MCF 10A (cell line): ENCODE results near the gene ADGRD1. TPM values are rescaled to one million over a fixed set of nuclear protein-coding genes. Genes with fewer than 3 reads are reported as not detected.

Experiments used
- BruUV-seq: library from RNA; stranded (reverse); fragments of 400-500 nt; replicated peaks from 2 replicates; lab custom pipeline; 2021; lab: Mats Ljungman, UMichigan
- CTCF ChIA-PET: fragments of 300-600 bp; sonication (Branson Sonifier 250); formaldehyde crosslinking; extraction: SDS; loops from one replicate; lab custom pipeline; 2021; ENCODE audit warnings: antibody characterized with exemption, inconsistent platforms; lab: Yijun Ruan, JAX
- POLR2A ChIA-PET: fragments of 300-600, 350-650 bp; sonication (Branson Sonifier 250); formaldehyde crosslinking; extraction: SDS; loops from one replicate; lab custom pipeline; 2020; ENCODE audit warnings: antibody characterized with exemption, inconsistent platforms; lab: Yijun Ruan, JAX
- DNase-seq: peaks from one replicate; pipeline ENCODE4 v3.0.0-alpha.2; 2018; ENCODE audit not compliant: unreplicated experiment
- H3K27ac Mint-ChIP-seq: one replicate; pipeline ENCODE4 v1.8.0; 2022; ENCODE audit warnings: mild to moderate bottlenecking, low read depth, mixed read lengths; ENCODE audit not compliant: unreplicated experiment
- H3K27me3 Mint-ChIP-seq: one replicate; pipeline ENCODE4 v1.8.0; 2022; ENCODE audit warnings: mixed read lengths; ENCODE audit not compliant: insufficient read depth, unreplicated experiment
- H3K36me3 Mint-ChIP-seq: one replicate; pipeline ENCODE4 v1.8.0; 2022; ENCODE audit warnings: mild to moderate bottlenecking, moderate library complexity, mixed read lengths; ENCODE audit not compliant: insufficient read depth, unreplicated experiment
- H3K4me1 Mint-ChIP-seq: one replicate; pipeline ENCODE4 v1.8.0; 2022; ENCODE audit warnings: mixed read lengths; ENCODE audit not compliant: insufficient read depth, unreplicated experiment
- H3K4me3 Mint-ChIP-seq: one replicate; pipeline ENCODE4 v1.8.0; 2022; ENCODE audit warnings: mild to moderate bottlenecking, moderate library complexity, mixed read lengths; ENCODE audit not compliant: unreplicated experiment
- H3K9me3 Mint-ChIP-seq: one replicate; pipeline ENCODE4 v1.8.0; 2022; ENCODE audit warnings: mixed read lengths; ENCODE audit not compliant: unreplicated experiment
- CTCF ChIP-seq: fragments of 200-600 bp; IDR thresholded peaks from one replicate; pipeline ENCODE4 v1.8.0; 2022; ENCODE audit warnings: antibody characterized with exemption, mild to moderate bottlenecking; ENCODE audit not compliant: unreplicated experiment
- intact Hi-C: fragments of 100-400 bp; cut with micrococcal nuclease; formaldehyde crosslinking; loops from 2 replicates; pipeline ENCODE4 v1.14.1; 2022
- total RNA-seq: library from RNA; stranded (reverse); gene quantifications from 2 replicates; pipeline ENCODE4 v1.2.3, GENCODE V29; 2022

ADGRD1 gene
- total RNA-seq, 1 experiment from 2014 or later: 0.68 TPM

DNA sequence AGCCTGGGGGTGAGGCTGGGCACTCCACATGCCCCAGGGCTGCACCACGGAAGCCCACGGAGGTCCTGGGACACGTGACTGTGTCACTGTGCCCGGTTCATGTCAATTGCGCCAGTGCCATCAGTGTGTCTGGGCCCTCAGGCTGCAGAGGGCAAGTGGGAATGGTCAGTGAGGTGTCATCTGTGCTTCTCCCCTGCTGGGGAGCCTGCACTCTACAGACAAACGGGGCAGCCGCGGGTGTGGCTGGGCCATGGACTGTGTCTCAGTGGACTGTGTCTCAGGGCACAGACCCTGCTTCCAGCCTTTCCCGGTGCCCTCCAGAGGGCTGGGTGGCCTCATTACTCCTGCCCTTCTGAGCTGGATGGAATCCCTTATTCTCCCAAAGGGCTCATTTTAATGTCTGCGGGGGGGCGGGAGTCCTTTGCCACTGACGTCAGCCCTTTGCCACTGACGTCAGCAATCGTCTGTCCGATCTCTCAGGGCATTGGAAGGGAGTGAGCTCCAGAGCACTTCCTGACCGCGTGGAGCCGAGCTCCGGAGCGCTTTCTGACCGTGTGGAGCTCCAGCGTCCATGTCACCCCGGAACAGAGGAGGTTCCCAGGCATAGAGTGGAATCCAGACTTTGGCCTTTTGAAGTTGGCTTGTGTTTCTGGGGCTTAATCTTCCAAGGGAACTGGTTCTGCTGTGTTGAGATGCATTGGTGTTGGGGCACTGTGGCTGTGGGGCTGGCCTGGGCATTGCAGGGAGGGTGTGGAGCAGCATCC, 72.4 kb downstream of the ADGRD1 start:
- Mint-ChIP-seq H3K9me3 (no peaks in the 10 kb centered on the region), H3K4me3 (no peak overlapping the region), H3K27me3 (peaks cover 53% of the 10 kb centered on the region), H3K4me1 (no peaks in the 10 kb centered on the region), H3K36me3 (no peaks in the 10 kb centered on the region), H3K27ac (no peak overlapping the region)
- ChIA-PET CTCF (no interaction called here), POLR2A (no interaction called here)
- no TSS peak for BruUV-seq
- intact Hi-C loops: no loop called here
- DNase-seq: no peak
- no peak for TF ChIP-seq CTCF

- TF ChIP-seq CTCF: no peak
- H3K4me3 Mint-ChIP-seq: no peak overlapping the region
- no peaks in the 10 kb centered on the region for H3K9me3 Mint-ChIP-seq
- ChIA-PET POLR2A (no interaction called here), CTCF (no interaction called here)
- H3K27ac Mint-ChIP-seq: no peak overlapping the region
- no peak for DNase-seq
- no peaks in the 10 kb centered on the region for H3K4me1 Mint-ChIP-seq
- intact Hi-C loops: no loop called here
- H3K27me3 Mint-ChIP-seq: peaks cover 46% of the 10 kb centered on the region
- H3K36me3 Mint-ChIP-seq: no peaks in the 10 kb centered on the region
- BruUV-seq: no TSS peak
These were observed 73.0 kb downstream of the ADGRD1 start for GRCh38 chr12:131026754-131027153.

DNA sequence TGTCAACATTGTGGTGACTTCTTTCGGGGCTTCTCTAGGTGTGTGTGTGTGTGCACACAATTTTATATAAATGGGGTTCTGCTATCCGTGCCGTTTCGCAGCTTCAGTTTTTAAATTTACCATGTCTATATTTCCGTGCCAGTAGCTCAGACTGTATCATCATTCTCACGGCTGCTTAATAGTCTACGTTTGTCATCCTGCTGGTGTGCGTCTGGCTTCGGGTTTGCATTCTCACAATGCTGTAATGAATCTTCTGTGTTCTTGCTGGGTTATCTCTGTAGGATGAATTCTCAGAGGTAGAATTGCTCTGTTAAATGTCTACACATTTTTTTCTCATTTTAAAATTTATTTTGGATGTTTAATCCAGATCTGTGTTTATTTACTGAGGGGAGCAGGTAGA, 73.6 kb downstream of the ADGRD1 start:
- no peak overlapping the region for H3K27ac Mint-ChIP-seq
- POLR2A ChIA-PET: no interaction called here
- H3K9me3 Mint-ChIP-seq: no peaks in the 10 kb centered on the region
- no peak for TF ChIP-seq CTCF
- intact Hi-C loops: no loop called here
- H3K27me3 Mint-ChIP-seq: peaks cover 41% of the 10 kb centered on the region
- no peak overlapping the region for H3K4me3 Mint-ChIP-seq
- DNase-seq: no peak
- CTCF ChIA-PET: no interaction called here
- BruUV-seq: no TSS peak
- no peaks in the 10 kb centered on the region for H3K4me1 Mint-ChIP-seq
- no peaks in the 10 kb centered on the region for H3K36me3 Mint-ChIP-seq

GRCh38 chr12:131027876-131028586, 74.3 kb downstream of the ADGRD1 start:
- no peak overlapping the region for H3K4me3 Mint-ChIP-seq
- BruUV-seq: no TSS peak

More at GRCh38 chr12:131027876-131028586, 74.3 kb downstream of the ADGRD1 start:
- Mint-ChIP-seq H3K9me3 (no peaks in the 10 kb centered on the region), H3K4me1 (no peaks in the 10 kb centered on the region), H3K36me3 (no peaks in the 10 kb centered on the region), H3K27me3 (peaks cover 34% of the 10 kb centered on the region), H3K27ac (no peak overlapping the region)
- no peak for DNase-seq
- CTCF ChIA-PET: interaction anchor here (0.6 kb wide), 2 partner anchors 36 to 145 kb away, joined by 3 read pairs; no protein-coding TSS in a partner anchor
- POLR2A ChIA-PET: no interaction called here
- intact Hi-C loops: no loop called here
- TF ChIP-seq CTCF: no peak
